Suprapubic skin (tissue), 4 donors: ENCODE data around the gene KHDRBS1.
"Not testable (repeated sequence)": the region's sequence is repeated elsewhere in the genome, so short reads cannot be mapped to it uniquely, and the experiment has no call there.

ENCODE experiments used
- CTCF ChIP-seq, 2 donors: fragments of 200-600 bp in 1 of 2; fragments of 450-650 bp in 1 of 2; sonication (generic) in 1 of 2; IDR thresholded peaks; one replicate each; pipeline ENCODE4 v1.5.1; 2016 to 2019; ENCODE audit warnings: antibody characterized with exemption in 2 of 2, mild to moderate bottlenecking in 1 of 2, moderate library complexity in 1 of 2
- EP300 ChIP-seq: sonication (generic); formaldehyde crosslinking; IDR thresholded peaks from one replicate; pipeline ENCODE4 v1.6.1; 2017; ENCODE audit warnings: antibody characterized with exemption
- POLR2A ChIP-seq, 2 donors: fragments of 450-650 bp; IDR thresholded peaks; one replicate each; pipeline ENCODE4 v1.6.1; 2017; ENCODE audit warnings: antibody characterized with exemption in 2 of 2, mild to moderate bottlenecking in 2 of 2, moderate library complexity in 2 of 2
- POLR2AphosphoS5 ChIP-seq, 3 donors: sonication (generic); formaldehyde crosslinking; IDR thresholded peaks; one replicate each; pipeline ENCODE4 v1.6.1; 2017; ENCODE audit warnings: antibody characterized with exemption in 3 of 3

DNA sequence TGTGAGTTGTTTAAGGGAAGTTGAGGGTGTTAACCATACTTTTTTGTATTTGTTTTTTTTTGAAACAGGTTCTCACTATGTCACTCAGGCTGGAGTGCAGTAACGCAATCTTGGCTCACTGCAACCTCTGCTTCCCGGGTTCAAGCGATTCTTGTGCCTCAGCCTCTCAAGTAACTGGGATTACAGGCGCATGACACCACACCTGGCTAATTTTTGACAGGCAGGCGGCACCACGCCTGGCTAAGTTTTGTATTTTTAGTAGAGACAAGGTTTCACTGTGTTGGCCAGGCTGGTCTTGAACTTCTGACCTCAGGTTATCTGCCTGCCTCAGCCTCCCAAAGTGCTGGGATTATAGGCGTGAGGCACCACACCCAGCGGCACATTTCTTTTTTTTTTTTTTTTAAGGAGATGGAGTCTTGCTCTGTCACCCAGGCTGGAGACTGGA is 7.9 kb downstream of the KHDRBS1 start:
- TF ChIP-seq CTCF (IDR thresholded peaks at IDR 0.05); POLR2AphosphoS5 (IDR thresholded peaks at IDR 0.05); POLR2A (IDR thresholded peaks at IDR 0.05); EP300: not testable (repeated sequence)
